Measurements from ENCODE around the gene TULP1. TPM values are rescaled to one million over a fixed set of nuclear protein-coding genes. Genes with fewer than 3 reads are reported as not detected.

The TULP1 gene
- total RNA-seq, 1 experiment from 2014 or later, result not detected

DNA sequence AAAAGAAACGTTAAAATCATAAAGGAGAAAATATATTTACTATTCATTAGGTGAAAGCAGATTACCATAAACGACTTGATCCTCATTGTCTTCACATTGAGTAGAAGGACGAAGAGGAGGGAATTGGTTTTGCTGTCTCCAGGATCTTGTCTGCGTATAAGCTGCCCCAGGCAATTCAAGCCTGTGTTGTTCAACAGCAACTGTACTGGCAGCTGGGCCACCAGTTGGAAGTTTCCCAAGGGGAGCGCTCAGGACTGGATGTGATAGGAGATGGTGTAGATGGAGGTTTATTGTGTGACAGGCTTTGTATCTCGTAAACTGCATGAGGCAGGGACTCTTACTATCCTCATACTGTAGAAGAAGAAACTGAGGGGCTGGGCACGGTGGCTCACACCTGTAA is 64.5 kb downstream of the TULP1 start:
- H3K27me3 ChIP-seq (ENCODE audit: low read length), result no peaks in the 10 kb centered on the region
- CTCF ChIA-PET, result interaction anchor here (0.6 to 1.2 kb wide), 2 partner anchors 106 to 155 kb away, joined by 3 to 5 read pairs; no protein-coding TSS in a partner anchor
- no peak for TF ChIP-seq EZH2phosphoT487 (IDR thresholded peaks at IDR 0.05; ENCODE audit: borderline replicate concordance, low read length)
- no peak for TF ChIP-seq EZH2 (IDR thresholded peaks at IDR 0.05; ENCODE audit: low read length, unreplicated experiment)
- TF ChIP-seq, protein P1, sequence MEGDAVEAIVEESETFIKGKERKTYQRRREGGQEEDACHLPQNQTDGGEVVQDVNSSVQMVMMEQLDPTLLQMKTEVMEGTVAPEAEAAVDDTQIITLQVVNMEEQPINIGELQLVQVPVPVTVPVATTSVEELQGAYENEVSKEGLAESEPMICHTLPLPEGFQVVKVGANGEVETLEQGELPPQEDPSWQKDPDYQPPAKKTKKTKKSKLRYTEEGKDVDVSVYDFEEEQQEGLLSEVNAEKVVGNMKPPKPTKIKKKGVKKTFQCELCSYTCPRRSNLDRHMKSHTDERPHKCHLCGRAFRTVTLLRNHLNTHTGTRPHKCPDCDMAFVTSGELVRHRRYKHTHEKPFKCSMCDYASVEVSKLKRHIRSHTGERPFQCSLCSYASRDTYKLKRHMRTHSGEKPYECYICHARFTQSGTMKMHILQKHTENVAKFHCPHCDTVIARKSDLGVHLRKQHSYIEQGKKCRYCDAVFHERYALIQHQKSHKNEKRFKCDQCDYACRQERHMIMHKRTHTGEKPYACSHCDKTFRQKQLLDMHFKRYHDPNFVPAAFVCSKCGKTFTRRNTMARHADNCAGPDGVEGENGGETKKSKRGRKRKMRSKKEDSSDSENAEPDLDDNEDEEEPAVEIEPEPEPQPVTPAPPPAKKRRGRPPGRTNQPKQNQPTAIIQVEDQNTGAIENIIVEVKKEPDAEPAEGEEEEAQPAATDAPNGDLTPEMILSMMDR (conservative IDR thresholded peaks at IDR 0.05; ENCODE audit: low read depth, low read length), result no peak
- POLR2A ChIA-PET (ENCODE audit: unreplicated experiment), result no interaction called here
- no TSS peak for BruUV-seq (replicated peaks)
- H3K4me3 ChIP-seq (ENCODE audit: low read length), result no peak overlapping the region
- no peak overlapping the region for H3K27ac ChIP-seq (ENCODE audit: low read length)
- peaks cover 11% of the 10 kb centered on the region for H3K4me1 ChIP-seq (ENCODE audit: insufficient read depth, low read length)
- H3K36me3 ChIP-seq (ENCODE audit: low read depth, low read length), result no peaks in the 10 kb centered on the region
- H2AFZ ChIP-seq (ENCODE audit: low read length), result no peak overlapping the region
- DNase-seq, result no peak
- ATAC-seq, result no peak
- no peak overlapping the region for H3K9ac ChIP-seq (ENCODE audit: low read length)
- H3K9me3 ChIP-seq (ENCODE audit: low read length), result no peaks in the 10 kb centered on the region
- no peaks in the 10 kb centered on the region for H4K20me1 ChIP-seq (ENCODE audit: low read length)
- peaks cover 6% of the 10 kb centered on the region for H3K79me2 ChIP-seq (ENCODE audit: low read length)
- H3K9me2 ChIP-seq (replicated peaks; ENCODE audit: low read length), result no peaks in the 10 kb centered on the region
- intact Hi-C loops (cut with micrococcal nuclease), result no loop called here
- H3K4me2 ChIP-seq (ENCODE audit: low read length), result no peak overlapping the region
- no peaks in the 10 kb centered on the region for H3F3A ChIP-seq (ENCODE audit: low read length, unreplicated experiment)

Small RNAs within 50 kb of the gene (microRNA-seq; reads per million reads assigned to microRNA genes)
- 2.0 reads per million for gene MIR7111 (ENCODE audit: unreplicated experiment)

Other genes with a start within 250 kb of the TULP1 start
- gene DEF6, start 215.1 kb downstream of the TULP1 start, total RNA-seq (2014; rRNA removed), result 37.3 and 42.8 TPM in 2 replicates
- 24.5 and 26.2 TPM in 2 replicates for gene PPARD, start 170.3 kb downstream of the TULP1 start, total RNA-seq (2014; rRNA removed)
- gene FANCE, start 60.6 kb downstream of the TULP1 start, total RNA-seq (2014; rRNA removed), result 13.8 and 18.6 TPM in 2 replicates
- 1,114 and 1,509 TPM in 2 replicates for gene RPL10A, start 44.5 kb downstream of the TULP1 start, total RNA-seq (2014; rRNA removed)
- gene TEAD3, start 15.8 kb downstream of the TULP1 start, total RNA-seq (2014; rRNA removed), result 9.2 and 15.4 TPM in 2 replicates
- 11.9 and 12.4 TPM in 2 replicates for gene FKBP5, start 176.0 kb upstream of the TULP1 start, total RNA-seq (2014; rRNA removed)
- gene ARMC12, start 224.1 kb upstream of the TULP1 start, total RNA-seq (2014; rRNA removed), result 0.75 TPM in 1 of 2 replicates, not detected in the other